Natural killer cell (primary cell): ENCODE results near the gene SEMA5A. TPM values are rescaled to one million over a fixed set of nuclear protein-coding genes. Genes with fewer than 3 reads are reported as not detected.

Experiments used
- ATAC-seq, 3 donors: fragments of 150-1000 bp in 2 of 3; fragments of 200-7000 bp in 1 of 3; cut with Tn5 transposase; 1 replicate in 1 of 3; 2 replicates in 2 of 3; pipeline ENCODE4 v1.10.0; 2021; ENCODE audit warnings: mild to moderate bottlenecking in 2 of 3, moderate library complexity in 2 of 3
- DNase-seq, 2 donors: peaks; one replicate each; pipeline versions ENCODE4 v3.0.0 to v3.0.0-alpha.2; 2013 to 2021; ENCODE audit warnings: mixed read lengths in 1 of 2
- H3K27ac ChIP-seq: one replicate; pipeline ENCODE4 v1.5.1; 2013; ENCODE audit warnings: mild to moderate bottlenecking, low read length
- H3K27me3 ChIP-seq: one replicate; pipeline ENCODE4 v1.6.1; 2013; ENCODE audit warnings: low read length; ENCODE audit not compliant: control insufficient read depth, insufficient read depth
- H3K36me3 ChIP-seq: one replicate; pipeline ENCODE4 v1.6.1; 2013; ENCODE audit warnings: low read length; ENCODE audit not compliant: control insufficient read depth, insufficient read depth
- H3K4me1 ChIP-seq: one replicate; pipeline ENCODE4 v1.6.1; 2013; ENCODE audit warnings: low read length; ENCODE audit not compliant: control insufficient read depth, insufficient read depth
- H3K4me3 ChIP-seq: one replicate; pipeline ENCODE4 v1.5.1; 2013; ENCODE audit warnings: low read length
- H3K9me3 ChIP-seq: one replicate; pipeline ENCODE4 v1.6.1; 2013; ENCODE audit warnings: low read length; ENCODE audit not compliant: control insufficient read depth, insufficient read depth
- H3K27ac Mint-ChIP-seq, 2 donors: one replicate each; pipeline ENCODE4 v1.8.0; 2022; ENCODE audit warnings: mild to moderate bottlenecking in 2 of 2, mixed read lengths in 2 of 2, moderate library complexity in 1 of 2
- H3K27me3 Mint-ChIP-seq, 2 donors: one replicate each; pipeline ENCODE4 v1.8.0; 2022; ENCODE audit warnings: low read depth in 2 of 2, mixed read lengths in 2 of 2
- H3K36me3 Mint-ChIP-seq: one replicate; pipeline ENCODE4 v1.8.0; 2022; ENCODE audit warnings: mixed read lengths
- H3K4me1 Mint-ChIP-seq, 2 donors: one replicate each; pipeline ENCODE4 v1.8.0; 2022; ENCODE audit warnings: mixed read lengths in 2 of 2
- H3K4me3 Mint-ChIP-seq: one replicate; pipeline ENCODE4 v1.8.0; 2022; ENCODE audit warnings: mild to moderate bottlenecking, moderate library complexity, mixed read lengths
- H3K9me3 Mint-ChIP-seq, 2 donors: one replicate each; pipeline ENCODE4 v1.8.0; 2022; ENCODE audit warnings: mixed read lengths in 2 of 2
- WGBS: methylation state at CpG from one replicate; pipeline ENCODE4 v1.1.7; 2013; ENCODE audit warnings: missing lambda C conversion rate; ENCODE audit not compliant: insufficient coverage; 5-methylcytosine and 5-hydroxymethylcytosine counted together
- intact Hi-C: fragments of 100-400 bp; cut with micrococcal nuclease; formaldehyde crosslinking; loops from one replicate; pipeline ENCODE4 v1.14.2; 2022
- total RNA-seq, 4 donors: library from RNA; stranded (reverse); fragments of 120-200 nt in 1 of 4; gene quantifications; one replicate each; pipeline versions ENCODE4 v1.2.3 to v1.2.4, GENCODE V29; 2013 to 2022
- TF ChIP-seq, protein P1 (sequence below): fragments of 200-600 bp; IDR thresholded peaks from one replicate; pipeline ENCODE4 v1.8.0; 2022; ENCODE audit warnings: antibody characterized with exemption

Gene SEMA5A
- total RNA-seq, 3 donors from 2014 or later (not counting 1 experiment from before 2014, with no cell fraction given): 0.15 TPM; not detected in 2

DNA sequence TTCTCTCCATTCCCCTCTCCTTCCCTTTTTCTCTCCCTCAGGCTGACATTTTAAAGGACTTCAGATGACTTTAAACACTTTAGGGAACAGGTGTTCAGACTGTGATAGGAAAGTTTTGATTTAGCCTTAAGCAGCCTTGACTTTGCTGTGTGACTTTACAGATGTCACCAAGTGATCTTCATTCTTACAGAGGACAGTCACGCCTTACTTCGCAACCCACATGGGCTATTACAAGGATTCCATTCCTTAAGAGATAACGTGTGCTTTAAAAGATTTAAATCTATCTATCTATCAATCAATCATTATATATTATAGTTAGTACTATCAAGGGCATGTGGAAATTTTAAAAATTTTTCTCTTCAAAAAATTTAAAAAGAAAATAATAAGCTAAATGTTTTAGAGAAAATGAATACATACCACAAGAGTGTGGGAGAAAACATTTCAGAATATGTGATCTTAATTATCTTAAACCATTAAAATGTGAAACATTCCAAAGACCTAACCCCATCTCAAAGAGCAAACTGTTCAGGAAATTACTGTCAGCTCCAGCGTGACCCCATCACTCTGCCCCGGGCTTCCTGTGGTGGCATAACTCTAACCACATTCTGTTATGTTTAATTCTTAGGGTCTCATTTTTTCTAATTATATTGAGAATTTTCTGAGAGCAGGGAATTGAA is 530.5 kb downstream of the SEMA5A start:
- DNase-seq: no peak
- Histone ChIP-seq H3K27me3 (no peaks in the 10 kb centered on the region), H3K36me3 (no peaks in the 10 kb centered on the region), H3K4me1 (no peaks in the 10 kb centered on the region), H3K27ac (no peak overlapping the region), H3K4me3 (no peak overlapping the region), H3K9me3 (no peaks in the 10 kb centered on the region)
- Mint-ChIP-seq H3K4me3 (no peak overlapping the region), H3K27ac (no peak overlapping the region), H3K9me3 (peaks cover 0 to 3% of the 10 kb centered on the region in 2 donors), H3K36me3 (no peaks in the 10 kb centered on the region), H3K4me1 (no peaks in the 10 kb centered on the region), H3K27me3 (no peaks in the 10 kb centered on the region)
- intact Hi-C loops: no loop called here
- WGBS: 50% methylated on average over 2 of the region's 5 CpGs
- TF ChIP-seq, protein P1, sequence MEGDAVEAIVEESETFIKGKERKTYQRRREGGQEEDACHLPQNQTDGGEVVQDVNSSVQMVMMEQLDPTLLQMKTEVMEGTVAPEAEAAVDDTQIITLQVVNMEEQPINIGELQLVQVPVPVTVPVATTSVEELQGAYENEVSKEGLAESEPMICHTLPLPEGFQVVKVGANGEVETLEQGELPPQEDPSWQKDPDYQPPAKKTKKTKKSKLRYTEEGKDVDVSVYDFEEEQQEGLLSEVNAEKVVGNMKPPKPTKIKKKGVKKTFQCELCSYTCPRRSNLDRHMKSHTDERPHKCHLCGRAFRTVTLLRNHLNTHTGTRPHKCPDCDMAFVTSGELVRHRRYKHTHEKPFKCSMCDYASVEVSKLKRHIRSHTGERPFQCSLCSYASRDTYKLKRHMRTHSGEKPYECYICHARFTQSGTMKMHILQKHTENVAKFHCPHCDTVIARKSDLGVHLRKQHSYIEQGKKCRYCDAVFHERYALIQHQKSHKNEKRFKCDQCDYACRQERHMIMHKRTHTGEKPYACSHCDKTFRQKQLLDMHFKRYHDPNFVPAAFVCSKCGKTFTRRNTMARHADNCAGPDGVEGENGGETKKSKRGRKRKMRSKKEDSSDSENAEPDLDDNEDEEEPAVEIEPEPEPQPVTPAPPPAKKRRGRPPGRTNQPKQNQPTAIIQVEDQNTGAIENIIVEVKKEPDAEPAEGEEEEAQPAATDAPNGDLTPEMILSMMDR: no peak
- ATAC-seq: no peak

DNA sequence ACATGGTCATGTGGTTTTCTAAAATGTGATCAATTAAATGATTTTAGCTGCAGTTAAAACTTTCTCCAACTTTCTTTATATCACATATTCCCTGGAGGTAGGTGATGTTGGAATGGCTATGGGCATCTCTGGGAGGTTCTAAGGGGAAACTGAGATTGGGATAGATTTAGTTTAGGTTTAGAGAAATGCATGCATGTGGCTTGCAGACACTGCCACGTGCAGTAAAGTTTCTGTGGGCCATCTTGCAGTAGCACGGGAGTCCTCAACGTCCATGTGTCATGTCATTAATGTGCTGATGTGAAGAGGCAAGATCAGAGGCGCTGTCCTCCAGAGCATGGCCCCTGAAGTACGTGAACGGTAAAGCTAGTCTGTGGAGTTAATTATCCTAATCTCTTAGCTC is 532.7 kb downstream of the SEMA5A start:
- H3K4me1 ChIP-seq: no peaks in the 10 kb centered on the region
- DNase-seq: no peak
- Mint-ChIP-seq H3K4me1 (no peaks in the 10 kb centered on the region), H3K36me3 (no peaks in the 10 kb centered on the region), H3K27ac (no peak overlapping the region), H3K4me3 (no peak overlapping the region), H3K27me3 (no peaks in the 10 kb centered on the region), H3K9me3 (peaks cover 8 to 16% of the 10 kb centered on the region in 2 donors)
- no peak for ATAC-seq
- no peak overlapping the region for H3K4me3 ChIP-seq
- no peak overlapping the region for H3K27ac ChIP-seq
- intact Hi-C loops: no loop called here
- H3K9me3 ChIP-seq: no peaks in the 10 kb centered on the region
- H3K36me3 ChIP-seq: no peaks in the 10 kb centered on the region
- no peaks in the 10 kb centered on the region for H3K27me3 ChIP-seq
- WGBS: 85% methylated on average over 6 of the region's 6 CpGs
- TF ChIP-seq, protein P1: no peak

DNA sequence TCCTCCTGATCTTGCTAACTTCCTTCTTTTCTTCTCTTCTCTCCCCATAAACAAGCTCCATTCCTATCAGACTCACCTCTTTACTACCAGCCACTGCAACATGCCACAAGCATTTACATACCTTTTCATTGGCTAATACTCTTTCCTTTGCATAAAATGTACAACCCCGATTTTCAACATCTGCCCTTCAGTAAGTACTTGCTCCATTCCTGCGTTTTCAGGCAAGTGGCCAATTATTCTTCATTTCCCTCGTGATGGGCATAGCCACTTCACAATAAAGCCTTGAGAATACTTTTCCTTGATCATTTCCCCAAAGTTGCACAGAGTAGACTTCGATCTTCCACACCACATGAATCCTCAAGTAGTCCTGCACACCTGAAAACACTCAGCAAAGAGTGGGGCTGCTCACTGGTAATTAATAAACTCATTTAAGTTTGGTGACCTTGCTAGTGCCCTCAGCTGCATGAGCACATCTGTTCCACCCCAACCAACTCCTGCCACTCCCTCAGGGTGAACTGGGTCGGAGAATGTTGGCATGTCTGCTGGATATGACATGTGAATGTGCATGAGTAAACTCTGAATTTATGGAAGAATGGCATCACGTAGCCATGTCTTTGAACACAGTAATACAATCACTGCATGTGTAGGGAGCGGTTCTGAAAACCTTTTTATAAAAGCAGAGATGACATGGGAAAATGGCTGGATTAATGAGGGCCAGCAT is 535.8 kb downstream of the SEMA5A start:
- no peaks in the 10 kb centered on the region for H3K36me3 ChIP-seq
- no peaks in the 10 kb centered on the region for H3K27me3 Mint-ChIP-seq
- no peak for ATAC-seq
- H3K9me3 ChIP-seq: no peaks in the 10 kb centered on the region
- H3K27ac Mint-ChIP-seq: no peak overlapping the region
- no peak for DNase-seq
- H3K27ac ChIP-seq: no peak overlapping the region
- no peaks in the 10 kb centered on the region for H3K4me1 ChIP-seq
- H3K4me1 Mint-ChIP-seq: no peaks in the 10 kb centered on the region
- H3K4me3 ChIP-seq: no peak overlapping the region
- H3K4me3 Mint-ChIP-seq: no peak overlapping the region
- H3K27me3 ChIP-seq: no peaks in the 10 kb centered on the region
- no peaks in the 10 kb centered on the region for H3K36me3 Mint-ChIP-seq
- intact Hi-C loops: no loop called here
- TF ChIP-seq, protein P1: no peak
- peaks cover 16 to 30% of the 10 kb centered on the region in 2 donors for H3K9me3 Mint-ChIP-seq
- WGBS: 74% methylated on average over 7 of the region's 7 CpGs
